ENCODE measurements around the gene MRPL21. TPM values are rescaled to one million over a fixed set of nuclear protein-coding genes. Genes with fewer than 3 reads are reported as not detected.

MRPL21 gene
- total RNA-seq, 2 donors from 2014 or later, result 63.2 to 87.3 TPM

- Histone ChIP-seq H3K27me3 (no peaks in the 10 kb centered on the region), H3K4me1 (peaks cover 0 to 47% of the 10 kb centered on the region in 2 donors)
- peak; percentile 50 to 72 for TF ChIP-seq CTCF (IDR thresholded peaks at IDR 0.05)
Measured at GRCh38 chr11:68843703-68844312, 59.8 kb downstream of the MRPL21 start.

GRCh38 chr11:68843052-68843561, 60.5 kb downstream of the MRPL21 start:
- no peaks in the 10 kb centered on the region for H3K27me3 ChIP-seq
- H3K36me3 ChIP-seq, result no peaks in the 10 kb centered on the region
- no peak for DNase-seq (ENCODE audit: low spot score)
- no peak for TF ChIP-seq CTCF (IDR thresholded peaks at IDR 0.05)
- peak overlapping the region; percentile 29 to 82 for H3K4me3 ChIP-seq
- H3K27ac ChIP-seq, result peak overlapping the region; percentile 63 to 64
- H3K4me1 ChIP-seq, result peaks cover 0 to 53% of the 10 kb centered on the region in 2 donors
- H3K9me3 ChIP-seq, result no peaks in the 10 kb centered on the region

More at GRCh38 chr11:68843703-68844312, 59.8 kb downstream of the MRPL21 start:
- Histone ChIP-seq H3K9me3 (no peaks in the 10 kb centered on the region), H3K36me3 (no peaks in the 10 kb centered on the region), H3K27ac (peak overlapping the region; percentile 63 to 64), H3K4me3 (peak overlapping the region; percentile 12 to 82)
- no peak for DNase-seq (ENCODE audit: low spot score)

GRCh38 chr11:68842427-68843051, 61.1 kb downstream of the MRPL21 start:
- TF ChIP-seq CTCF (IDR thresholded peaks at IDR 0.05), result no peak
- DNase-seq (ENCODE audit: low spot score), result no peak
- Histone ChIP-seq H3K27me3 (no peaks in the 10 kb centered on the region), H3K36me3 (no peaks in the 10 kb centered on the region), H3K27ac (peak overlapping the region; percentile 90 to 91), H3K4me1 (peaks cover 0 to 59% of the 10 kb centered on the region in 2 donors), H3K9me3 (no peaks in the 10 kb centered on the region), H3K4me3 (peak overlapping the region; percentile 29 to 82)

GRCh38 chr11:68841718-68842426, 61.8 kb downstream of the MRPL21 start, which contains the start of gene CPT1A:
Gene CPT1A, minus strand, starts transcription at chr11:68841916. Its CDS starts 26,442 bp downstream, at chr11:68815474.
- Histone ChIP-seq H3K4me3 (peak within 1 kb of the TSS; percentile 60 to 82), H3K36me3 (no peaks in the 10 kb centered on the region), H3K4me1 (peaks cover 0 to 66% of the 10 kb centered on the region in 2 donors), H3K9me3 (no peaks in the 10 kb centered on the region), H3K27ac (peak within 1 kb of the TSS; percentile 90 to 91), H3K27me3 (no peaks in the 10 kb centered on the region)
- DNase-seq (ENCODE audit: low spot score), result peak; percentile 74
- TF ChIP-seq CTCF (IDR thresholded peaks at IDR 0.05), result no peak

Other genes starting within 250 kb of the MRPL21 start
- gene GAL, start 219.3 kb downstream of the MRPL21 start, total RNA-seq, result not detected
- gene TESMIN, start 152.3 kb downstream of the MRPL21 start, total RNA-seq, result under 1 TPM; 0.47 to 0.78 TPM
- 10 to 100 TPM; 53.1 to 56.3 TPM for gene CPT1A, start 61.9 kb downstream of the MRPL21 start, total RNA-seq
- 1 to 10 TPM; 8.5 to 8.8 TPM for gene IGHMBP2, start 59 bp upstream of the MRPL21 start, total RNA-seq
- not detected for gene MRGPRD, start 77.2 kb upstream of the MRPL21 start, total RNA-seq
- 10 to 100 TPM; 10.8 to 17.6 TPM for gene MRGPRF, start 109.4 kb upstream of the MRPL21 start, total RNA-seq
- gene TPCN2, start 145.1 kb upstream of the MRPL21 start, total RNA-seq, result 1 to 10 TPM; 4.2 to 5.3 TPM